Naive thymus-derived CD4-positive, alpha-beta T cell (primary cell): ENCODE measurements around the gene MCOLN2. TPM values are rescaled to one million over a fixed set of nuclear protein-coding genes. Genes with fewer than 3 reads are reported as not detected.

ENCODE experiments used
- ATAC-seq: fragments of 150-1000 bp; cut with Tn5 transposase; 2 replicates; pipeline ENCODE4 v1.10.0; 2021; ENCODE audit warnings: mild to moderate bottlenecking, moderate library complexity
- CTCF ChIA-PET: fragments of 350-600 bp; sonication (Branson Sonifier 250); formaldehyde crosslinking; loops from one replicate; lab custom pipeline; 2021; ENCODE audit warnings: antibody characterized with exemption; lab: Charles Lee
- POLR2A ChIA-PET: fragments of 350-600 bp; sonication (Branson Sonifier 250); formaldehyde crosslinking; loops from one replicate; lab custom pipeline; 2021; ENCODE audit warnings: antibody characterized with exemption, inconsistent platforms; lab: Charles Lee
- DNase-seq, 9 donors: peaks; one replicate each; pipeline versions ENCODE4 v3.0.0 to v3.0.0-alpha.2; 2020 to 2022; ENCODE audit warnings: mixed read lengths in 1 of 9
- H3K27ac ChIP-seq: one replicate; pipeline ENCODE4 v1.7.0; 2013; ENCODE audit warnings: mild to moderate bottlenecking, low read depth, low read length, moderate library complexity
- H3K27me3 ChIP-seq, 2 donors: one replicate each; pipeline ENCODE4 v1.7.0; 2013; ENCODE audit warnings: low read length in 2 of 2, mild to moderate bottlenecking in 2 of 2, moderate library complexity in 2 of 2; ENCODE audit not compliant: control insufficient read depth in 2 of 2, insufficient read depth in 2 of 2
- H3K36me3 ChIP-seq, 3 experiments: 1 replicate in 2 of 3; 2 replicates in 1 of 3; pipeline ENCODE4 v1.7.0; 2013; ENCODE audit warnings: low read length in 3 of 3, mild to moderate bottlenecking in 3 of 3, moderate library complexity in 1 of 3; ENCODE audit not compliant: insufficient read depth in 3 of 3, control insufficient read depth in 2 of 3
- H3K4me1 ChIP-seq, 2 donors: one replicate each; pipeline ENCODE4 v1.7.0; 2013; ENCODE audit warnings: low read length in 2 of 2, mild to moderate bottlenecking in 2 of 2, moderate library complexity in 1 of 2; ENCODE audit not compliant: control insufficient read depth in 2 of 2, insufficient read depth in 2 of 2
- H3K4me3 ChIP-seq: 2 replicates; pipeline ENCODE4 v1.7.0; 2013; ENCODE audit warnings: mild to moderate bottlenecking, low read length
- H3K9me3 ChIP-seq, 3 experiments: 1 replicate in 2 of 3; 2 replicates in 1 of 3; pipeline ENCODE4 v1.7.0; 2013; ENCODE audit warnings: low read length in 3 of 3; ENCODE audit not compliant: control insufficient read depth in 2 of 3
- H3K27ac Mint-ChIP-seq, 9 donors: one replicate each; pipeline ENCODE4 v1.8.0; 2020 to 2022; ENCODE audit warnings: mixed read lengths in 9 of 9, mild to moderate bottlenecking in 8 of 9, moderate library complexity in 5 of 9, inconsistent platforms in 2 of 9
- H3K27me3 Mint-ChIP-seq, 5 donors: one replicate each; pipeline ENCODE4 v1.8.0; 2021 to 2022; ENCODE audit warnings: mixed read lengths in 5 of 5, mild to moderate bottlenecking in 1 of 5
- H3K36me3 Mint-ChIP-seq, 5 donors: one replicate each; pipeline ENCODE4 v1.8.0; 2020 to 2022; ENCODE audit warnings: mixed read lengths in 5 of 5, mild to moderate bottlenecking in 3 of 5, inconsistent platforms in 1 of 5
- H3K4me1 Mint-ChIP-seq, 7 donors: one replicate each; pipeline ENCODE4 v1.8.0; 2020 to 2022; ENCODE audit warnings: mixed read lengths in 7 of 7, mild to moderate bottlenecking in 3 of 7, inconsistent platforms in 1 of 7
- H3K4me3 Mint-ChIP-seq, 10 donors: one replicate each; pipeline ENCODE4 v1.8.0; 2020 to 2022; ENCODE audit warnings: mild to moderate bottlenecking in 10 of 10, mixed read lengths in 10 of 10, moderate library complexity in 6 of 10, inconsistent platforms in 2 of 10
- H3K9me3 Mint-ChIP-seq, 11 donors: one replicate each; pipeline ENCODE4 v1.8.0; 2020 to 2022; ENCODE audit warnings: mixed read lengths in 11 of 11, mild to moderate bottlenecking in 4 of 11, inconsistent platforms in 1 of 11, moderate library complexity in 1 of 11
- intact Hi-C, 2 donors: fragments of 100-400 bp; cut with micrococcal nuclease; formaldehyde crosslinking; loops; one replicate each; pipeline ENCODE4 v1.15.1; 2023
- polyA plus RNA-seq, 2 donors: library from polyadenylated mRNA; unstranded; fragments of 300-500 nt; fragmentation: Illumina TruSeq; gene quantifications; one replicate each; pipeline ENCODE4 v1.2.3, GENCODE V29; 2021
- total RNA-seq, 6 experiments: library from RNA in 5 of 6; stranded (reverse) in 5 of 6; gene quantifications; 1 replicate in 5 of 6; 2 replicates in 1 of 6; pipeline ENCODE4 v1.2.3 and lab custom pipeline; 2021 to 2026

The MCOLN2 gene
- total and polyA plus RNA-seq, 7 experiments from 2014 or later, result 0.41 to 35.7 (median 3.0) TPM; not detected in 1

DNA sequence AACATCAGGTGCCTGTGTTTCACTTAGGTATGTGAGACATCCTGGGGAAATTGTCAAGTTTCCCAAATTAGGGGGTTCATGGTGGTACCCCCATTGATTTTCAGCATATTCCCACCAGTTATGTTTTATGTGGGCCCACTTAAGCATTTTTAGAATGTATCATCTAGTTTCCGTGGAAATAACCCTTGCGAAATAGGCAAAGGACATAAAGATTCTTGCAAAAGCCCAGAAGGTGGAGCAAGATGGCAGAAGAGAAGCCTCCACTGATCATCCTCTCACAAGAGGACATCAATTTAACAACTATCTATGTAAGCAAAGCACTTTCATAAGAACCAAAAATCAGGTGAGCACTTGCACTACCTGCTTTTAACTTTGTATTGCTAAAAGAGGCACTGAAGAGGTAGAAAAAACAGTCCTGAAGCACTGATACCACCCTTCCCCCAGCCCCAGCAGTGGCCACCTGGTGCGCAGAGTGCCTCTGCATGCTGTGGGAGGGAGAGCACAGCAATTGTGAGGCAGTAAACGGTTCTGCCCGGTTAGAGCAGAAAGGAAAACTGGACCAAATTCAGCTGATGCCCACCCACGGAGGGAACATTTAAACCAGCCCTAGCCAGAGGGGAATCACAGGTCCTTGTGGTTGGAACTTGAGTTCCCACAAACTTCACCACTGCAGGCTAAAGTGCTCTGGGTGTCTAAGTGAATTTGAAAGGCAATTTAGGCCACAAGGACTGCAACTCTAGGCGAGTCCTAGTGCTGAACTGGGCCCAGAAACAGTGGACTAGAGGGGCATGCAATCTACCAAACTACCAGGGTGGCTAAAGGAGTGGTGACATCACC lies 23.2 kb downstream of the MCOLN2 start:
- intact Hi-C loops, result loop anchor here (1.0 to 2.0 kb wide), 2 partner anchors 23 to 54 kb away; partner anchors contain the start of gene MCOLN2 (in 1 of the 2)
- peaks cover 0 to 23% of the 10 kb centered on the region in 2 donors for H3K4me1 ChIP-seq
- H3K27me3 ChIP-seq, result no peaks in the 10 kb centered on the region
- peak overlapping the region in 1 of 9 donors; percentile 72 for H3K27ac Mint-ChIP-seq
- peaks cover 0 to 69% (median 0%) of the 10 kb centered on the region in 7 donors for H3K4me1 Mint-ChIP-seq
- H3K27ac ChIP-seq, result no peak overlapping the region
- H3K4me3 Mint-ChIP-seq, result no peak overlapping the region
- peaks cover 0 to 21% (median 0%) of the 10 kb centered on the region in 5 donors for H3K27me3 Mint-ChIP-seq
- H3K36me3 ChIP-seq, result no peaks in the 10 kb centered on the region
- ATAC-seq, result no peak
- no peaks in the 10 kb centered on the region for H3K9me3 ChIP-seq
- H3K4me3 ChIP-seq, result no peak overlapping the region
- ChIA-PET CTCF (no interaction called here), POLR2A (no interaction called here)
- H3K36me3 Mint-ChIP-seq, result peaks cover 0 to 33% (median 0%) of the 10 kb centered on the region in 5 donors
- peak in 1 of 9 donors; percentile 49 for DNase-seq
- peaks cover 0 to 6% (median 0%) of the 10 kb centered on the region in 11 donors for H3K9me3 Mint-ChIP-seq

DNA sequence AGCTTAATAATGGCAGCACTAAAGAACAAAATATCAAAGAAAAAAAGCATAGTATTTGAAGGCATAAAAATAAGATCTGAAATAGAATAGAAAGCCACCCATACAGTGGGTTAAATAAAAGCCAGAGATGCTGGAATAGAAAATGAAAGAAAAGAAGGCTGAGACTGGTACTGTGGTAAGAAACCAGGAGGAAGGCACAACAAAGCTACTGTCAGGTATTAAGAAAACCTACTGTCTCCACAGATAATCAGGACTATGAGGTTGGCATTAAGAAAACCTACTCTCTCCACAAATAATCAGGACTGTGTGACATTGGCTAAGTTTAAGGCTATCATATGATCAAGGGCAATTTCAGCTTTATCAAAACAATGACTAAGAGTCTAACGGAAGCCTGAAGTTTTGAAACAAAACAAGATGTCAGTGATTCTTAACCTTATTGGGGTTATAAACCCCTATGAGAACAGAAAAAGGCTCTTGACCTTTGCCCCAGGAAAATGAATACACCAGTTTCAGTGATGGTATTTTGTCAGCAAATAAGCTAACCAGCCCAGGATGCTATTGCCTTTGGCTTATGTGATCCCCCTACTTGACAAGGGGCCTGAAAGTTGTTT lies 24.4 kb downstream of the MCOLN2 start:
- Mint-ChIP-seq H3K27me3 (peaks cover 0 to 13% (median 1%) of the 10 kb centered on the region in 5 donors), H3K9me3 (peaks cover 0 to 4% (median 0%) of the 10 kb centered on the region in 11 donors), H3K36me3 (peaks cover 0 to 33% (median 0%) of the 10 kb centered on the region in 5 donors), H3K4me3 (peak overlapping the region in 1 of 10 donors; percentile 56), H3K4me1 (peaks cover 0 to 65% (median 0%) of the 10 kb centered on the region in 7 donors), H3K27ac (peak overlapping the region in 1 of 9 donors; percentile 87)
- Histone ChIP-seq H3K9me3 (no peaks in the 10 kb centered on the region), H3K27ac (no peak overlapping the region), H3K4me1 (peaks cover 0 to 23% of the 10 kb centered on the region in 2 donors), H3K27me3 (no peaks in the 10 kb centered on the region), H3K36me3 (no peaks in the 10 kb centered on the region), H3K4me3 (no peak overlapping the region)
- ATAC-seq (peak; percentile 53), DNase-seq (no peak)
- CTCF ChIA-PET, result interaction anchor here (0.9 to 1.0 kb wide), 2 partner anchors 28 to 34 kb away, joined by 3 read pairs; no protein-coding TSS in a partner anchor
- intact Hi-C loops, result loop anchor here in 1 of 2 donors (1.0 to 2.0 kb wide), 3 partner anchors 13 to 27 kb away; partner anchors contain the start of gene MCOLN2
- POLR2A ChIA-PET, result no interaction called here

DNA sequence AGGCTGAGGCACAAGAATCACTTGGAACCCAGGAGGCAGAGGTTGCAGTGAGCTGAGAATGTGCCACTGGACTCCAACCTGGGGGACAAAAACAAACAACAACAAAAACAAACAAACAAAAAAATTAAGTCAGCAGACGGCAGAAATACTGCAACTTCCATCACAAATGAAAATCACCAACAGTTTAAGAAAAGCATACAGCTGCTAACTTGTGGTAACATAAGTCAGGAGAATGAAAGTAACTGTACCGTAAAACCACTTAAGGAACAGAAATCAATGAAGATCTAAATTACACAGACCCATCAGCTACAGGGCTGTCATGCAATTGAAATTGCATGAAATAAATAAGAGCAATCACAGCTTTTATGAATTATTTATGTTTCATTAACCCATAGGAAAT lies 25.0 kb downstream of the MCOLN2 start:
- no peak for DNase-seq
- no peak for ATAC-seq

DNA sequence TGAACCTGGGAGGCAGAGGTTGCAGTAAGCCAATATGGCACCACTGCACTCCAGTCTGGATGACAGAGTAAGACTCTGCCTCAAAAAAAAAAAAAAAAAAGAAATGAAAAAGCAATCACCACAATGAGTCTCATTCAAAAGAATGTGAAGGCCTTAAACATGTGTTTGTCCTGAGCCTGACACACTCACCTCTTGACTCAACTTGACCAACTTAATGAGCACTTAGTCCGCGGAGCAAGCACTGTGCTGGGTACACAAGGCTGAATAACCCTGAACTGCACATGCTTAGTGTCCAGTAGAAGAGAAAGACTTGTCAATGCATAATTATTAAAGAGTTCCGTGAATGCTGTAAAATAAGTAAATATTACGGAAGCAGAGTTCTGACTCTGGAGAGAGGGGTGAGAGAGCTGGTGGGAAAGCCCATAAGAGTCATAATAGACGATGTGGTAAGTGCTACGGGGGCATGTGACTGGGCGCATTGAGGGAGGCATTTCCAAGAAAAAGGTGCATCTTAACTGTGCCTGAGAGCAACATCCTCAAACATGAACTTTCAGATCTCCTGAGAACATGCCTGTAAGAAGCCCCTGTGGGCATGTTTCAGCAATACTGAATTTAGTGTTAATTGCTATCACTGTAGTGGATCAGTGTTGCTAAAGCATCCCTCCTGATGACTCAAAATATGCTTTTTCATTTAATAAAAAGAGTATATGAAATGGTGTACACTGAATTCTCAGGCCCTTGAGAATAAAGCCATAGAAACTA lies 27.2 kb downstream of the MCOLN2 start:
- no peaks in the 10 kb centered on the region for H3K9me3 Mint-ChIP-seq
- H3K36me3 Mint-ChIP-seq, result peaks cover 0 to 24% (median 0%) of the 10 kb centered on the region in 5 donors
- Histone ChIP-seq H3K36me3 (no peaks in the 10 kb centered on the region), H3K4me3 (no peak overlapping the region), H3K27me3 (no peaks in the 10 kb centered on the region), H3K9me3 (no peaks in the 10 kb centered on the region), H3K27ac (no peak overlapping the region), H3K4me1 (peaks cover 0 to 16% of the 10 kb centered on the region in 2 donors)
- DNase-seq (no peak), ATAC-seq (no peak)
- CTCF ChIA-PET, result no interaction called here
- peaks cover 0 to 7% (median 0%) of the 10 kb centered on the region in 5 donors for H3K27me3 Mint-ChIP-seq
- peak overlapping the region in 1 of 10 donors; percentile 6 for H3K4me3 Mint-ChIP-seq
- peak overlapping the region in 1 of 9 donors; percentile 38 for H3K27ac Mint-ChIP-seq
- peaks cover 0 to 51% (median 0%) of the 10 kb centered on the region in 7 donors for H3K4me1 Mint-ChIP-seq
- intact Hi-C loops, result no loop called here
- POLR2A ChIA-PET, result no interaction called here

More for the DNA sequence above, 25.0 kb downstream of the MCOLN2 start:
- peaks cover 0 to 2% (median 0%) of the 10 kb centered on the region in 11 donors for H3K9me3 Mint-ChIP-seq
- POLR2A ChIA-PET, result no interaction called here
- H3K4me1 Mint-ChIP-seq, result peaks cover 0 to 65% (median 0%) of the 10 kb centered on the region in 7 donors
- intact Hi-C loops, result loop anchor here in 1 of 2 donors (1.0 to 2.0 kb wide), 3 partner anchors 13 to 27 kb away; partner anchors contain the start of gene MCOLN2
- peaks cover 0 to 8% (median 2%) of the 10 kb centered on the region in 5 donors for H3K27me3 Mint-ChIP-seq
- H3K27me3 ChIP-seq, result no peaks in the 10 kb centered on the region
- no peaks in the 10 kb centered on the region for H3K9me3 ChIP-seq
- no peaks in the 10 kb centered on the region for H3K36me3 ChIP-seq
- H3K36me3 Mint-ChIP-seq, result peaks cover 0 to 30% (median 0%) of the 10 kb centered on the region in 5 donors
- CTCF ChIA-PET, result interaction anchor here (0.9 to 1.0 kb wide), 2 partner anchors 27 to 34 kb away, joined by 3 read pairs; no protein-coding TSS in a partner anchor
- H3K4me3 Mint-ChIP-seq, result peak overlapping the region in 1 of 10 donors; percentile 56
- no peak overlapping the region for H3K4me3 ChIP-seq
- H3K27ac ChIP-seq, result no peak overlapping the region
- H3K27ac Mint-ChIP-seq, result peak overlapping the region in 1 of 9 donors; percentile 87
- peaks cover 0 to 23% of the 10 kb centered on the region in 2 donors for H3K4me1 ChIP-seq

DNA sequence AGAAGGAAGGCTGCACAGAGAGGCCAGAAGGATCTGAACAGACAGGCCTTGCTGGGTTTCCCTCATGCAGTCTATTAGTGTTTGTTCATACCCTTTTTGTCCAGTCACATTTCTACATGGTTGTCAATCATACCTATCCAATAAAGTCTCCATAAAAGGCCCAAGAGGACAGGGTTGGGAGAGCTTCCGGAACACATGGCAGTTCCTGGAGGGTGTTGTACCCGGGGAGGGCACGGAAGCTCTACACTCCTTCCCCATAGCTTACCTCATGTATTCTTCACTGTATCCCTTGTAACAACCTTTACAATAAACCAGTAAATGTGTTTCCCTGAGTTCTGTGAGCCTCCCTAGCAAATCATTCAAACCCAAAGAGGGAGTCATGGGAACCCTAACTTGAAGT lies 28.0 kb downstream of the MCOLN2 start:
- no peak overlapping the region for H3K27ac ChIP-seq
- no peaks in the 10 kb centered on the region for H3K27me3 ChIP-seq
- ChIA-PET CTCF (no interaction called here), POLR2A (no interaction called here)
- peaks cover 0 to 8% of the 10 kb centered on the region in 2 donors for H3K4me1 ChIP-seq
- Mint-ChIP-seq H3K27me3 (peaks cover 0 to 7% (median 0%) of the 10 kb centered on the region in 5 donors), H3K27ac (no peak overlapping the region), H3K4me1 (peaks cover 0 to 45% (median 0%) of the 10 kb centered on the region in 7 donors), H3K4me3 (no peak overlapping the region), H3K9me3 (no peaks in the 10 kb centered on the region), H3K36me3 (peaks cover 0 to 24% (median 0%) of the 10 kb centered on the region in 5 donors)
- no peaks in the 10 kb centered on the region for H3K36me3 ChIP-seq
- no peak overlapping the region for H3K4me3 ChIP-seq
- ATAC-seq (no peak), DNase-seq (no peak)
- H3K9me3 ChIP-seq, result no peaks in the 10 kb centered on the region
- intact Hi-C loops, result no loop called here

DNA sequence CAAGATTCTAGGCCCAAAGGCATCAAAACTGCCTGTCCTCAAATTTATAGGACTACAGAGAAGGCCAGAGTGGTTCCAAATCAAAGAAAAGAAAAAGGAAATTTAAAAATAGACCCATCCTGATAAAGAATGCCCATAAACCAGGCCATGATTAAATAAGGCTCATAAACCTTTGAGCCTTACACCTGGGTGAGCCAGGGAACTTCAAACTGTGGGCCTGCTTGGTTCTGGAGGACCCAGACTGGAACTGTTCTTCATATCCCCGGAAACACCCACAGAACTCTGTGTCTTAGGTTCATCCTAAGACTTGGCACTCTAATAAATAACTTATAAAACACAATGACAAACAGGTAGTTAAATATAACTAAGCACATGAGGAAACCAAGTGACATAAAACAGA lies 28.8 kb downstream of the MCOLN2 start:
- peaks cover 0 to 37% (median 0%) of the 10 kb centered on the region in 7 donors for H3K4me1 Mint-ChIP-seq
- peaks cover 0 to 30% (median 0%) of the 10 kb centered on the region in 5 donors for H3K36me3 Mint-ChIP-seq
- DNase-seq (no peak), ATAC-seq (no peak)
- peaks cover 0 to 7% (median 0%) of the 10 kb centered on the region in 5 donors for H3K27me3 Mint-ChIP-seq
- H3K9me3 Mint-ChIP-seq, result no peaks in the 10 kb centered on the region
- Histone ChIP-seq H3K4me1 (peaks cover 0 to 8% of the 10 kb centered on the region in 2 donors), H3K4me3 (no peak overlapping the region), H3K36me3 (no peaks in the 10 kb centered on the region), H3K9me3 (no peaks in the 10 kb centered on the region), H3K27ac (no peak overlapping the region), H3K27me3 (no peaks in the 10 kb centered on the region)
- ChIA-PET POLR2A (no interaction called here), CTCF (no interaction called here)
- intact Hi-C loops, result no loop called here
- H3K27ac Mint-ChIP-seq, result no peak overlapping the region
- no peak overlapping the region for H3K4me3 Mint-ChIP-seq
